DOHH2 (cell line): ENCODE results near the gene PHYH.

Experiments
- H3F3A ChIP-seq: fragments of 200-600 bp; sonication (generic), shearing (Covaris generic); 2 replicates; pipeline ENCODE4 v1.6.0; 2016; ENCODE audit warnings: antibody characterized with exemption, mild to moderate bottlenecking; ENCODE audit not compliant: control insufficient read depth, insufficient read depth
- H3K27ac ChIP-seq: fragments of 200-600 bp; sonication (generic); 2 replicates; pipeline ENCODE4 v1.5.1; 2014; ENCODE audit warnings: low read depth, mild to moderate bottlenecking, low read length, moderate library complexity
- H3K27me3 ChIP-seq: fragments of 200-600 bp; sonication (generic); 2 replicates; pipeline ENCODE4 v1.6.1; 2014; ENCODE audit warnings: mild to moderate bottlenecking, low read length, mixed read lengths; ENCODE audit not compliant: control insufficient read depth
- H3K36me3 ChIP-seq: fragments of 200-600 bp; sonication (generic); 2 replicates; pipeline ENCODE4 v1.6.1; 2014; ENCODE audit warnings: mild to moderate bottlenecking, low read length, moderate library complexity, mixed read lengths; ENCODE audit not compliant: control insufficient read depth
- H3K4me1 ChIP-seq: fragments of 200-600 bp; sonication (generic); 2 replicates; pipeline ENCODE4 v1.6.1; 2014; ENCODE audit warnings: mild to moderate bottlenecking, low read length, mixed read lengths; ENCODE audit not compliant: control insufficient read depth
- H3K4me2 ChIP-seq: fragments of 200-600 bp; sonication (generic); 2 replicates; pipeline ENCODE4 v1.6.0; 2014; ENCODE audit warnings: mild to moderate bottlenecking, low read length, moderate library complexity
- H3K4me3 ChIP-seq: fragments of 200-600 bp; sonication (generic); 2 replicates; pipeline ENCODE4 v1.5.1; 2014; ENCODE audit warnings: mild to moderate bottlenecking, low read length, mixed read lengths
- H3K79me2 ChIP-seq: fragments of 200-600 bp; sonication (generic); 2 replicates; pipeline ENCODE4 v1.6.1; 2014; ENCODE audit warnings: mild to moderate bottlenecking, low read length, mixed read lengths; ENCODE audit not compliant: control insufficient read depth
- H3K9me2 ChIP-seq: fragments of 200-600 bp; sonication (generic); replicated peaks from 2 replicates; pipeline ENCODE4 v1.6.1; 2014; ENCODE audit warnings: mild to moderate bottlenecking, low read length, mixed read lengths; ENCODE audit not compliant: control insufficient read depth
- H3K9me3 ChIP-seq: fragments of 200-600 bp; sonication (generic); 2 replicates; pipeline ENCODE4 v1.6.1; 2014; ENCODE audit warnings: antibody characterized with exemption, low read length, mixed read lengths; ENCODE audit not compliant: control insufficient read depth, insufficient read depth
- H4K20me1 ChIP-seq: fragments of 200-600 bp; sonication (generic); 2 replicates; pipeline ENCODE4 v1.6.0; 2014; ENCODE audit warnings: low read depth, mild to moderate bottlenecking, antibody characterized with exemption, low read length, moderate library complexity; ENCODE audit not compliant: control insufficient read depth, insufficient read depth
- CTCF ChIP-seq: fragments of 200-600 bp; sonication (generic); IDR thresholded peaks from one replicate; pipeline ENCODE4 v1.5.1; 2014; ENCODE audit warnings: antibody characterized with exemption, mild to moderate bottlenecking, low read depth, low read length; ENCODE audit not compliant: poor library complexity, severe bottlenecking
- EZH2phosphoT487 ChIP-seq: fragments of 200-600 bp; sonication (generic); IDR thresholded peaks from 2 replicates; pipeline ENCODE4 v1.6.1; 2017; ENCODE audit warnings: borderline replicate concordance, mild to moderate bottlenecking, antibody characterized with exemption, low read length, moderate library complexity, mixed read lengths

The PHYH gene

GRCh38 chr10:13296476-13296875 is 3.4 kb downstream of the PHYH start:
- Histone ChIP-seq H3K79me2 (0 out of 2 replicates have a peak, but pooled peaks cover 3% of the 10 kb centered on the region), H3K4me3 (no peak overlapping the region), H4K20me1 (no peaks in the 10 kb centered on the region), H3K4me1 (peaks cover 17% of the 10 kb centered on the region), H3K9me2 (no peaks in the 10 kb centered on the region), H3K27ac (no peak overlapping the region), H3K9me3 (no peaks in the 10 kb centered on the region), H3K4me2 (no peak overlapping the region), H3K27me3 (no peaks in the 10 kb centered on the region), H3F3A (peaks cover 9% of the 10 kb centered on the region; the same call in 1 of the 2 replicates), H3K36me3 (peaks cover 4% of the 10 kb centered on the region; the same call in 1 of the 2 replicates)
- TF ChIP-seq CTCF (no peak), EZH2phosphoT487 (no peak)

GRCh38 chr10:13294784-13295183 is 5.1 kb downstream of the PHYH start:
- TF ChIP-seq CTCF: no peak
- TF ChIP-seq EZH2phosphoT487: no peak
- Histone ChIP-seq H3K27me3 (no peaks in the 10 kb centered on the region), H3K27ac (no peak overlapping the region), H3F3A (0 out of 2 replicates have a peak, but pooled peaks cover 8% of the 10 kb centered on the region), H3K36me3 (peaks cover 4% of the 10 kb centered on the region; the same call in 1 of the 2 replicates), H3K9me3 (no peaks in the 10 kb centered on the region), H3K79me2 (0 out of 2 replicates have a peak, but pooled peaks cover 3% of the 10 kb centered on the region), H3K4me2 (no peak overlapping the region), H4K20me1 (no peaks in the 10 kb centered on the region), H3K4me3 (no peak overlapping the region), H3K9me2 (no peaks in the 10 kb centered on the region), H3K4me1 (peaks cover 10% of the 10 kb centered on the region)

GRCh38 chr10:13291821-13292773 is 7.8 kb downstream of the PHYH start:
- Histone ChIP-seq H3K4me3 (no peak overlapping the region), H3F3A (0 out of 2 replicates have a peak, but pooled peaks cover 2% of the 10 kb centered on the region), H3K27ac (no peak overlapping the region), H3K27me3 (no peaks in the 10 kb centered on the region), H3K9me2 (no peaks in the 10 kb centered on the region), H3K4me1 (peaks cover 28% of the 10 kb centered on the region), H3K9me3 (no peaks in the 10 kb centered on the region), H4K20me1 (no peaks in the 10 kb centered on the region), H3K36me3 (peaks cover 7% of the 10 kb centered on the region; the same call in 1 of the 2 replicates), H3K79me2 (no peaks in the 10 kb centered on the region), H3K4me2 (no peak overlapping the region)
- TF ChIP-seq EZH2phosphoT487 (no peak), CTCF (no peak)
